NCI-H748 treated with DMSO at 0.1 percent for 48 hours (cell line): ENCODE results near the gene ELAVL1.
"Not testable (repeated sequence)": the region's sequence is repeated elsewhere in the genome, so short reads cannot be mapped to it uniquely, and the experiment has no call there.

Experiments
- DNase-seq: peaks from one replicate; lab custom pipeline; 2025; lab: John Stamatoyannopoulos, UW

ELAVL1 gene

GRCh38 chr19:8005534-8006256 lies at the start of gene ELAVL1:
Gene ELAVL1 (minus strand): TSS chr19:8005641. CDS start chr19:7991815, 13,826 bp downstream.
- peak; percentile 41 for DNase-seq

- no peak for DNase-seq
Measured at GRCh38 chr19:8054169-8054568, 48.7 kb upstream of the ELAVL1 start.

GRCh38 chr19:8052464-8052859 lies 47.0 kb upstream of the ELAVL1 start, which contains the start of gene CCL25:
Gene CCL25 (plus strand): TSS chr19:8052760. CDS start chr19:8053050, 290 bp downstream.
- DNase-seq = no peak

- peak; percentile 63 for DNase-seq
Measured at GRCh38 chr19:8050274-8051096, 45.0 kb upstream of the ELAVL1 start.

GRCh38 chr19:8046569-8047165 lies 41.2 kb upstream of the ELAVL1 start:
- no peak for DNase-seq

GRCh38 chr19:8045872-8046568 lies 40.6 kb upstream of the ELAVL1 start:
- DNase-seq = no peak

GRCh38 chr19:8044018-8044417 lies 38.6 kb upstream of the ELAVL1 start:
- no peak for DNase-seq

GRCh38 chr19:8042900-8043299 lies 37.5 kb upstream of the ELAVL1 start:
- no peak for DNase-seq

- DNase-seq = no peak
Measured at GRCh38 chr19:8041531-8041931, 36.1 kb upstream of the ELAVL1 start.

GRCh38 chr19:8039231-8039630 lies 33.8 kb upstream of the ELAVL1 start:
- DNase-seq = no peak

- no peak for DNase-seq
Measured at GRCh38 chr19:8038815-8039214, 33.4 kb upstream of the ELAVL1 start.

- DNase-seq = no peak
Measured at GRCh38 chr19:8036434-8037099, 31.1 kb upstream of the ELAVL1 start.

GRCh38 chr19:8034178-8034525 lies 28.7 kb upstream of the ELAVL1 start:
- DNase-seq = no peak

- DNase-seq = not testable (repeated sequence)
Measured at GRCh38 chr19:8033287-8034177, 28.1 kb upstream of the ELAVL1 start.

GRCh38 chr19:8030960-8031359 lies 25.5 kb upstream of the ELAVL1 start:
- DNase-seq = no peak

GRCh38 chr19:8028951-8029491 lies 23.6 kb upstream of the ELAVL1 start:
- no peak for DNase-seq

GRCh38 chr19:8025316-8025715 lies 19.9 kb upstream of the ELAVL1 start:
- no peak for DNase-seq

GRCh38 chr19:8024256-8024655 lies 18.8 kb upstream of the ELAVL1 start:
- DNase-seq = not testable (repeated sequence)

- DNase-seq = no peak
Measured at GRCh38 chr19:8023371-8023770, 17.9 kb upstream of the ELAVL1 start.

- no peak for DNase-seq
Measured at GRCh38 chr19:8022275-8022674, 16.8 kb upstream of the ELAVL1 start.
